GM23338 (cell line): ENCODE results near the gene ZNF106. TPM values are rescaled to one million over a fixed set of nuclear protein-coding genes. Genes with fewer than 3 reads are reported as not detected.

ENCODE experiments used
- ATAC-seq: fragments of 200-7000 bp; cut with Tn5 transposase; 3 replicates; pipeline ENCODE4 v1.9.1; 2020
- DNase-seq: peaks from one replicate; pipeline ENCODE4 v3.0.0-alpha.2; 2015; ENCODE audit warnings: low spot score
- H2AFZ ChIP-seq: fragments of 200-600 bp; sonication (generic); 2 replicates; pipeline ENCODE4 v1.8.0; 2016; ENCODE audit warnings: antibody characterized with exemption, mild to moderate bottlenecking, moderate library complexity
- H3F3A ChIP-seq: fragments of 200-600 bp; sonication (generic); replicated peaks from 2 replicates; pipeline ENCODE4 v1.8.0; 2017; ENCODE audit warnings: antibody characterized with exemption, mixed run types, low read depth
- H3K27ac ChIP-seq: fragments of 200-600 bp; sonication (generic); 2 replicates; pipeline ENCODE4 v1.6.1; 2016; ENCODE audit warnings: low read depth
- H3K27me3 ChIP-seq: fragments of 200-600 bp; sonication (generic); 2 replicates; pipeline ENCODE4 v1.8.0; 2016; ENCODE audit warnings: mild to moderate bottlenecking, mixed run types, moderate library complexity; ENCODE audit not compliant: insufficient read depth
- H3K36me3 ChIP-seq: fragments of 200-600 bp; sonication (generic); 2 replicates; pipeline ENCODE4 v1.8.0; 2016; ENCODE audit warnings: mild to moderate bottlenecking; ENCODE audit not compliant: insufficient read depth
- H3K4me1 ChIP-seq: fragments of 200-600 bp; sonication (generic); 2 replicates; pipeline ENCODE4 v1.8.0; 2016; ENCODE audit warnings: mild to moderate bottlenecking, moderate library complexity; ENCODE audit not compliant: insufficient read depth
- H3K4me2 ChIP-seq: fragments of 200-600 bp; sonication (generic); 2 replicates; pipeline ENCODE4 v1.7.1; 2017; ENCODE audit warnings: mixed run types
- H3K4me3 ChIP-seq: fragments of 200-600 bp; sonication (generic); 2 replicates; pipeline ENCODE4 v1.6.1; 2016; ENCODE audit warnings: mixed run types
- H3K79me2 ChIP-seq: fragments of 200-600 bp; sonication (generic); replicated peaks from 2 replicates; pipeline ENCODE4 v1.8.0; 2017; ENCODE audit warnings: mild to moderate bottlenecking; ENCODE audit not compliant: insufficient read depth
- H3K9me2 ChIP-seq: fragments of 200-600 bp; sonication (generic); 2 replicates; pipeline ENCODE4 v1.8.0; 2017; ENCODE audit not compliant: insufficient read depth
- H4K20me1 ChIP-seq: fragments of 200-600 bp; sonication (generic); replicated peaks from 2 replicates; pipeline ENCODE4 v1.8.0; 2017; ENCODE audit warnings: mild to moderate bottlenecking; ENCODE audit not compliant: insufficient read depth
- H3K27ac Mint-ChIP-seq: 2 replicates; pipeline ENCODE4 v1.8.0; 2020; ENCODE audit warnings: inconsistent platforms, mild to moderate bottlenecking, moderate library complexity, mixed read lengths
- H3K27me3 Mint-ChIP-seq: 3 replicates; pipeline ENCODE4 v1.8.0; 2022; ENCODE audit warnings: low read depth, mild to moderate bottlenecking, moderate library complexity, mixed read lengths, inconsistent platforms; ENCODE audit not compliant: insufficient read depth, poor library complexity
- H3K36me3 Mint-ChIP-seq: 3 replicates; pipeline ENCODE4 v1.8.0; 2021; ENCODE audit warnings: low read depth, mild to moderate bottlenecking, inconsistent platforms, moderate library complexity, mixed read lengths
- H3K4me1 Mint-ChIP-seq: 3 replicates; pipeline ENCODE4 v1.8.0; 2020; ENCODE audit warnings: mild to moderate bottlenecking, inconsistent platforms, mixed read lengths
- H3K4me3 Mint-ChIP-seq: 3 replicates; pipeline ENCODE4 v1.8.0; 2021; ENCODE audit warnings: moderate library complexity, mild to moderate bottlenecking, inconsistent platforms, mixed read lengths
- H3K9me3 Mint-ChIP-seq: 3 replicates; pipeline ENCODE4 v1.8.0; 2020; ENCODE audit warnings: moderate library complexity, mild to moderate bottlenecking, inconsistent platforms, mixed read lengths
- CREB1 ChIP-seq: fragments of 250-450 bp; sonication (Bioruptor Pico); IDR thresholded peaks from 2 replicates; pipeline ENCODE4 v1.5.0; 2020; ENCODE audit warnings: low read depth, mild to moderate bottlenecking, moderate library complexity
- EZH2 ChIP-seq: fragments of 200-600 bp; sonication (generic); IDR thresholded peaks from one replicate; pipeline ENCODE4 v1.8.0; 2017; ENCODE audit warnings: antibody characterized with exemption, mild to moderate bottlenecking, low read depth; ENCODE audit not compliant: unreplicated experiment
- EZH2phosphoT487 ChIP-seq: fragments of 200-600 bp; sonication (generic); IDR thresholded peaks from one replicate; pipeline ENCODE4 v1.8.1; 2018; ENCODE audit warnings: antibody characterized with exemption; ENCODE audit not compliant: unreplicated experiment
- JUNB ChIP-seq: IDR thresholded peaks from one replicate; pipeline ENCODE4 v1.6.1; 2016; ENCODE audit warnings: antibody characterized with exemption; ENCODE audit not compliant: unreplicated experiment
- NANOG ChIP-seq: IDR thresholded peaks from 2 replicates; pipeline ENCODE4 v1.6.1; 2016; ENCODE audit warnings: antibody characterized with exemption, borderline replicate concordance
- POLR2AphosphoS5 ChIP-seq: IDR thresholded peaks from 2 replicates; pipeline ENCODE4 v1.6.1; 2016; ENCODE audit warnings: antibody characterized with exemption, low read depth
- STAT1 ChIP-seq: IDR thresholded peaks from one replicate; pipeline ENCODE4 v1.6.1; 2016; ENCODE audit warnings: antibody characterized with exemption; ENCODE audit not compliant: unreplicated experiment
- ZNF114 ChIP-seq: fragments of 250-450 bp; sonication (Bioruptor Pico); IDR thresholded peaks from 2 replicates; pipeline ENCODE4 v1.5.0; 2020; ENCODE audit warnings: mild to moderate bottlenecking, moderate library complexity
- ZNF331 ChIP-seq: fragments of 250-450 bp; sonication (Bioruptor Pico); IDR thresholded peaks from 2 replicates; pipeline ENCODE4 v1.5.0; 2020; ENCODE audit warnings: low read depth, mild to moderate bottlenecking, moderate library complexity
- polyA plus RNA-seq: library from polyadenylated mRNA; unstranded; fragments of >200 nt; fragmentation: Nextera tagmentation; extraction: Ambion mirVana; gene quantifications from 2 replicates; pipeline ENCODE4 v1.2.1, GENCODE V29; 2016
- total RNA-seq: library from RNA; depleted of rRNA; stranded (reverse); fragments of >200 nt; shearing (Covaris generic); gene quantifications from 2 replicates; pipeline ENCODE4 v1.2.3, GENCODE V29; 2014
- TF ChIP-seq, protein P1 (sequence below), 2 experiments: fragments of 200-600 bp in 1 of 2; sonication (generic) in 1 of 2; conservative IDR thresholded peaks; 2 replicates each; pipeline versions ENCODE4 v1.5.1 to v1.6.1; 2016 to 2017; ENCODE audit warnings: antibody characterized with exemption in 2 of 2, low read depth in 2 of 2, mild to moderate bottlenecking in 2 of 2, moderate library complexity in 1 of 2
- TF ChIP-seq, protein P2 (sequence below): IDR thresholded peaks from one replicate; pipeline ENCODE4 v1.6.1; 2018; ENCODE audit warnings: antibody characterized with exemption; ENCODE audit not compliant: unreplicated experiment
- TF ChIP-seq, protein P3 (sequence below): IDR thresholded peaks from 2 replicates; pipeline ENCODE4 v1.6.1; 2016; ENCODE audit warnings: antibody characterized with exemption
- TF ChIP-seq, protein P4 (sequence below): fragments of 250-450 bp; sonication (Bioruptor Pico); IDR thresholded peaks from 2 replicates; pipeline ENCODE4 v1.5.0; 2020; ENCODE audit warnings: mild to moderate bottlenecking, moderate library complexity

ZNF106 gene
- total and polyA plus RNA-seq, 2 experiments from 2014 or later = 48.0 to 53.7 TPM

- Histone ChIP-seq H3K27me3 (no peaks in the 10 kb centered on the region), H3K4me1 (peaks cover 24% of the 10 kb centered on the region), H4K20me1 (no peaks in the 10 kb centered on the region), H3K4me3 (no peak overlapping the region), H3F3A (no peaks in the 10 kb centered on the region), H2AFZ (no peak overlapping the region), H3K79me2 (no peaks in the 10 kb centered on the region), H3K36me3 (no peaks in the 10 kb centered on the region; the same call in 1 of the 2 replicates), H3K4me2 (no peak overlapping the region), H3K9me2 (peaks cover 31% of the 10 kb centered on the region), H3K27ac (no peak overlapping the region)
- DNase-seq (no peak), ATAC-seq (no peak)
- Mint-ChIP-seq H3K4me1 (peaks cover 20% of the 10 kb centered on the region), H3K9me3 (peaks cover 14% of the 10 kb centered on the region), H3K36me3 (peaks cover 6% of the 10 kb centered on the region), H3K27me3 (peaks cover 7% of the 10 kb centered on the region), H3K27ac (no peak overlapping the region), H3K4me3 (no peak overlapping the region)
- TF ChIP-seq, protein P1, sequence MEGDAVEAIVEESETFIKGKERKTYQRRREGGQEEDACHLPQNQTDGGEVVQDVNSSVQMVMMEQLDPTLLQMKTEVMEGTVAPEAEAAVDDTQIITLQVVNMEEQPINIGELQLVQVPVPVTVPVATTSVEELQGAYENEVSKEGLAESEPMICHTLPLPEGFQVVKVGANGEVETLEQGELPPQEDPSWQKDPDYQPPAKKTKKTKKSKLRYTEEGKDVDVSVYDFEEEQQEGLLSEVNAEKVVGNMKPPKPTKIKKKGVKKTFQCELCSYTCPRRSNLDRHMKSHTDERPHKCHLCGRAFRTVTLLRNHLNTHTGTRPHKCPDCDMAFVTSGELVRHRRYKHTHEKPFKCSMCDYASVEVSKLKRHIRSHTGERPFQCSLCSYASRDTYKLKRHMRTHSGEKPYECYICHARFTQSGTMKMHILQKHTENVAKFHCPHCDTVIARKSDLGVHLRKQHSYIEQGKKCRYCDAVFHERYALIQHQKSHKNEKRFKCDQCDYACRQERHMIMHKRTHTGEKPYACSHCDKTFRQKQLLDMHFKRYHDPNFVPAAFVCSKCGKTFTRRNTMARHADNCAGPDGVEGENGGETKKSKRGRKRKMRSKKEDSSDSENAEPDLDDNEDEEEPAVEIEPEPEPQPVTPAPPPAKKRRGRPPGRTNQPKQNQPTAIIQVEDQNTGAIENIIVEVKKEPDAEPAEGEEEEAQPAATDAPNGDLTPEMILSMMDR (conservative IDR thresholded peaks at IDR 0.05; ENCODE audit: low read depth in 2 of 2) = no peak
- TF ChIP-seq EZH2 = no peak
- TF ChIP-seq JUNB = no peak
- TF ChIP-seq STAT1 = no peak
- TF ChIP-seq NANOG = no peak
- no peak for TF ChIP-seq ZNF331
- TF ChIP-seq EZH2phosphoT487 = no peak
- no peak for TF ChIP-seq CREB1 (CRISPR knock-in tag)
- TF ChIP-seq, protein P2, sequence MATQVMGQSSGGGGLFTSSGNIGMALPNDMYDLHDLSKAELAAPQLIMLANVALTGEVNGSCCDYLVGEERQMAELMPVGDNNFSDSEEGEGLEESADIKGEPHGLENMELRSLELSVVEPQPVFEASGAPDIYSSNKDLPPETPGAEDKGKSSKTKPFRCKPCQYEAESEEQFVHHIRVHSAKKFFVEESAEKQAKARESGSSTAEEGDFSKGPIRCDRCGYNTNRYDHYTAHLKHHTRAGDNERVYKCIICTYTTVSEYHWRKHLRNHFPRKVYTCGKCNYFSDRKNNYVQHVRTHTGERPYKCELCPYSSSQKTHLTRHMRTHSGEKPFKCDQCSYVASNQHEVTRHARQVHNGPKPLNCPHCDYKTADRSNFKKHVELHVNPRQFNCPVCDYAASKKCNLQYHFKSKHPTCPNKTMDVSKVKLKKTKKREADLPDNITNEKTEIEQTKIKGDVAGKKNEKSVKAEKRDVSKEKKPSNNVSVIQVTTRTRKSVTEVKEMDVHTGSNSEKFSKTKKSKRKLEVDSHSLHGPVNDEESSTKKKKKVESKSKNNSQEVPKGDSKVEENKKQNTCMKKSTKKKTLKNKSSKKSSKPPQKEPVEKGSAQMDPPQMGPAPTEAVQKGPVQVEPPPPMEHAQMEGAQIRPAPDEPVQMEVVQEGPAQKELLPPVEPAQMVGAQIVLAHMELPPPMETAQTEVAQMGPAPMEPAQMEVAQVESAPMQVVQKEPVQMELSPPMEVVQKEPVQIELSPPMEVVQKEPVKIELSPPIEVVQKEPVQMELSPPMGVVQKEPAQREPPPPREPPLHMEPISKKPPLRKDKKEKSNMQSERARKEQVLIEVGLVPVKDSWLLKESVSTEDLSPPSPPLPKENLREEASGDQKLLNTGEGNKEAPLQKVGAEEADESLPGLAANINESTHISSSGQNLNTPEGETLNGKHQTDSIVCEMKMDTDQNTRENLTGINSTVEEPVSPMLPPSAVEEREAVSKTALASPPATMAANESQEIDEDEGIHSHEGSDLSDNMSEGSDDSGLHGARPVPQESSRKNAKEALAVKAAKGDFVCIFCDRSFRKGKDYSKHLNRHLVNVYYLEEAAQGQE = no peak
- no peak for TF ChIP-seq ZNF114
- TF ChIP-seq, protein P3, sequence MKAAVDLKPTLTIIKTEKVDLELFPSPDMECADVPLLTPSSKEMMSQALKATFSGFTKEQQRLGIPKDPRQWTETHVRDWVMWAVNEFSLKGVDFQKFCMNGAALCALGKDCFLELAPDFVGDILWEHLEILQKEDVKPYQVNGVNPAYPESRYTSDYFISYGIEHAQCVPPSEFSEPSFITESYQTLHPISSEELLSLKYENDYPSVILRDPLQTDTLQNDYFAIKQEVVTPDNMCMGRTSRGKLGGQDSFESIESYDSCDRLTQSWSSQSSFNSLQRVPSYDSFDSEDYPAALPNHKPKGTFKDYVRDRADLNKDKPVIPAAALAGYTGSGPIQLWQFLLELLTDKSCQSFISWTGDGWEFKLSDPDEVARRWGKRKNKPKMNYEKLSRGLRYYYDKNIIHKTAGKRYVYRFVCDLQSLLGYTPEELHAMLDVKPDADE = no peak
- TF ChIP-seq, protein P4, sequence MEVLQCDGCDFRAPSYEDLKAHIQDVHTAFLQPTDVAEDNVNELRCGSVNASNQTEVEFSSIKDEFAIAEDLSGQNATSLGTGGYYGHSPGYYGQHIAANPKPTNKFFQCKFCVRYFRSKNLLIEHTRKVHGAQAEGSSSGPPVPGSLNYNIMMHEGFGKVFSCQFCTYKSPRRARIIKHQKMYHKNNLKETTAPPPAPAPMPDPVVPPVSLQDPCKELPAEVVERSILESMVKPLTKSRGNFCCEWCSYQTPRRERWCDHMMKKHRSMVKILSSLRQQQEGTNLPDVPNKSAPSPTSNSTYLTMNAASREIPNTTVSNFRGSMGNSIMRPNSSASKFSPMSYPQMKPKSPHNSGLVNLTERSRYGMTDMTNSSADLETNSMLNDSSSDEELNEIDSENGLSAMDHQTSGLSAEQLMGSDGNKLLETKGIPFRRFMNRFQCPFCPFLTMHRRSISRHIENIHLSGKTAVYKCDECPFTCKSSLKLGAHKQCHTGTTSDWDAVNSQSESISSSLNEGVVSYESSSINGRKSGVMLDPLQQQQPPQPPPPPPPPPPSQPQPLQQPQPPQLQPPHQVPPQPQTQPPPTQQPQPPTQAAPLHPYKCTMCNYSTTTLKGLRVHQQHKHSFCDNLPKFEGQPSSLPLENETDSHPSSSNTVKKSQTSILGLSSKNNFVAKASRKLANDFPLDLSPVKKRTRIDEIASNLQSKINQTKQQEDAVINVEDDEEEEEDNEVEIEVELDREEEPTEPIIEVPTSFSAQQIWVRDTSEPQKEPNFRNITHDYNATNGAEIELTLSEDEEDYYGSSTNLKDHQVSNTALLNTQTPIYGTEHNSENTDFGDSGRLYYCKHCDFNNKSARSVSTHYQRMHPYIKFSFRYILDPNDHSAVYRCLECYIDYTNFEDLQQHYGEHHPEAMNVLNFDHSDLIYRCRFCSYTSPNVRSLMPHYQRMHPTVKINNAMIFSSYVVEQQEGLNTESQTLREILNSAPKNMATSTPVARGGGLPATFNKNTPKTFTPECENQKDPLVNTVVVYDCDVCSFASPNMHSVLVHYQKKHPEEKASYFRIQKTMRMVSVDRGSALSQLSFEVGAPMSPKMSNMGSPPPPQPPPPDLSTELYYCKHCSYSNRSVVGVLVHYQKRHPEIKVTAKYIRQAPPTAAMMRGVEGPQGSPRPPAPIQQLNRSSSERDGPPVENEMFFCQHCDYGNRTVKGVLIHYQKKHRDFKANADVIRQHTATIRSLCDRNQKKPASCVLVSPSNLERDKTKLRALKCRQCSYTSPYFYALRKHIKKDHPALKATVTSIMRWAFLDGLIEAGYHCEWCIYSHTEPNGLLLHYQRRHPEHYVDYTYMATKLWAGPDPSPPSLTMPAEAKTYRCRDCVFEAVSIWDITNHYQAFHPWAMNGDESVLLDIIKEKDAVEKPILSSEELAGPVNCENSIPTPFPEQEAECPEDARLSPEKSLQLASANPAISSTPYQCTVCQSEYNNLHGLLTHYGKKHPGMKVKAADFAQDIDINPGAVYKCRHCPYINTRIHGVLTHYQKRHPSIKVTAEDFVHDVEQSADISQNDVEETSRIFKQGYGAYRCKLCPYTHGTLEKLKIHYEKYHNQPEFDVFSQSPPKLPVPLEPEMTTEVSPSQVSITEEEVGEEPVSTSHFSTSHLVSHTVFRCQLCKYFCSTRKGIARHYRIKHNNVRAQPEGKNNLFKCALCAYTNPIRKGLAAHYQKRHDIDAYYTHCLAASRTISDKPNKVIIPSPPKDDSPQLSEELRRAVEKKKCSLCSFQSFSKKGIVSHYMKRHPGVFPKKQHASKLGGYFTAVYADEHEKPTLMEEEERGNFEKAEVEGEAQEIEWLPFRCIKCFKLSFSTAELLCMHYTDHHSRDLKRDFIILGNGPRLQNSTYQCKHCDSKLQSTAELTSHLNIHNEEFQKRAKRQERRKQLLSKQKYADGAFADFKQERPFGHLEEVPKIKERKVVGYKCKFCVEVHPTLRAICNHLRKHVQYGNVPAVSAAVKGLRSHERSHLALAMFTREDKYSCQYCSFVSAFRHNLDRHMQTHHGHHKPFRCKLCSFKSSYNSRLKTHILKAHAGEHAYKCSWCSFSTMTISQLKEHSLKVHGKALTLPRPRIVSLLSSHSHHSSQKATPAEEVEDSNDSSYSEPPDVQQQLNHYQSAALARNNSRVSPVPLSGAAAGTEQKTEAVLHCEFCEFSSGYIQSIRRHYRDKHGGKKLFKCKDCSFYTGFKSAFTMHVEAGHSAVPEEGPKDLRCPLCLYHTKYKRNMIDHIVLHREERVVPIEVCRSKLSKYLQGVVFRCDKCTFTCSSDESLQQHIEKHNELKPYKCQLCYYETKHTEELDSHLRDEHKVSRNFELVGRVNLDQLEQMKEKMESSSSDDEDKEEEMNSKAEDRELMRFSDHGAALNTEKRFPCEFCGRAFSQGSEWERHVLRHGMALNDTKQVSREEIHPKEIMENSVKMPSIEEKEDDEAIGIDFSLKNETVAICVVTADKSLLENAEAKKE (CRISPR knock-in tag) = no peak
- no peak for TF ChIP-seq POLR2AphosphoS5
These were observed 126.4 kb downstream of the ZNF106 start for GRCh38 chr15:42364529-42364928.
